Measurements from ENCODE around the gene BICC1. TPM values are rescaled to one million over a fixed set of nuclear protein-coding genes. Genes with fewer than 3 reads are reported as not detected.

Gene BICC1
- total RNA-seq, 2 donors from 2014 or later: 35.3 to 42.0 TPM

- H3K9me3 ChIP-seq: peaks cover 0 to 14% (median 0%) of the 10 kb centered on the region in 3 donors
- H3K4me3 ChIP-seq: no peak overlapping the region
- TF ChIP-seq CTCF (IDR thresholded peaks at IDR 0.05): no peak
- no peak for TF ChIP-seq POLR2A (IDR thresholded peaks at IDR 0.05)
- ATAC-seq: no peak
- no peak overlapping the region for H3K27ac ChIP-seq
- DNase-seq: no peak
- no peaks in the 10 kb centered on the region for H3K36me3 ChIP-seq (replicated peaks in 1 of 2; ENCODE audit: insufficient read depth in 1 of 2, low read depth in 2 of 2)
- intact Hi-C loops (cut with DNase I): no loop called here
- no peaks in the 10 kb centered on the region for H3K4me1 ChIP-seq
- H3K27me3 ChIP-seq: no peaks in the 10 kb centered on the region
These were observed 215.0 kb downstream of the BICC1 start for GRCh38 chr10:58727633-58728032.

- ATAC-seq (no peak), DNase-seq (no peak)
- no peak overlapping the region for H3K4me3 ChIP-seq
- no peaks in the 10 kb centered on the region for H3K36me3 ChIP-seq (replicated peaks in 1 of 2; ENCODE audit: insufficient read depth in 1 of 2, low read depth in 2 of 2)
- intact Hi-C loops (cut with DNase I): no loop called here
- no peak for TF ChIP-seq CTCF (IDR thresholded peaks at IDR 0.05)
- H3K9me3 ChIP-seq: peaks cover 0 to 14% (median 0%) of the 10 kb centered on the region in 3 donors
- H3K4me1 ChIP-seq: no peaks in the 10 kb centered on the region
- H3K27ac ChIP-seq: no peak overlapping the region
- H3K27me3 ChIP-seq: no peaks in the 10 kb centered on the region
- whole genome bisulfite sequencing, 2 donors: 89 to 91% methylated on average over 3 of the region's 3 CpGs
These were observed 218.6 kb downstream of the BICC1 start for GRCh38 chr10:58731276-58731675.

- Histone ChIP-seq H3K36me3 (replicated peaks in 1 of 2; ENCODE audit: insufficient read depth in 1 of 2, low read depth in 2 of 2) (no peaks in the 10 kb centered on the region), H3K4me1 (no peaks in the 10 kb centered on the region), H3K4me3 (no peak overlapping the region), H3K27ac (no peak overlapping the region), H3K27me3 (no peaks in the 10 kb centered on the region), H3K9me3 (peaks cover 0 to 14% (median 0%) of the 10 kb centered on the region in 3 donors)
- intact Hi-C loops (cut with DNase I): no loop called here
- no peak for TF ChIP-seq CTCF (IDR thresholded peaks at IDR 0.05)
- no peak for TF ChIP-seq POLR2A (IDR thresholded peaks at IDR 0.05)
- WGBS, 2 donors: 35 to 50% methylated on average over 1 of the region's 1 CpG
- DNase-seq: no peak
- no peak for ATAC-seq
These were observed 220.8 kb downstream of the BICC1 start for GRCh38 chr10:58733436-58733835.

GRCh38 chr10:58734116-58734515, 221.4 kb downstream of the BICC1 start:
- TF ChIP-seq CTCF (IDR thresholded peaks at IDR 0.05) (no peak), POLR2A (IDR thresholded peaks at IDR 0.05) (no peak)
- no peaks in the 10 kb centered on the region for H3K4me1 ChIP-seq
- no peaks in the 10 kb centered on the region for H3K36me3 ChIP-seq (replicated peaks in 1 of 2; ENCODE audit: insufficient read depth in 1 of 2, low read depth in 2 of 2)
- H3K27ac ChIP-seq: no peak overlapping the region
- H3K9me3 ChIP-seq: peaks cover 0 to 14% (median 0%) of the 10 kb centered on the region in 3 donors
- ATAC-seq (no peak), DNase-seq (no peak)
- 62 to 64% methylated on average over 5 of the region's 5 CpGs for WGBS, 2 donors
- intact Hi-C loops (cut with DNase I): no loop called here
- H3K27me3 ChIP-seq: no peaks in the 10 kb centered on the region
- H3K4me3 ChIP-seq: no peak overlapping the region

GRCh38 chr10:58734664-58735063, 222.0 kb downstream of the BICC1 start:
- ATAC-seq: no peak
- TF ChIP-seq POLR2A (IDR thresholded peaks at IDR 0.05): no peak
- TF ChIP-seq CTCF (IDR thresholded peaks at IDR 0.05): no peak
- no peak overlapping the region for H3K27ac ChIP-seq

More at GRCh38 chr10:58734664-58735063, 222.0 kb downstream of the BICC1 start:
- H3K4me1 ChIP-seq: no peaks in the 10 kb centered on the region
- intact Hi-C loops (cut with DNase I): no loop called here
- peaks cover 0 to 11% (median 0%) of the 10 kb centered on the region in 3 donors for H3K9me3 ChIP-seq
- H3K27me3 ChIP-seq: no peaks in the 10 kb centered on the region
- no peaks in the 10 kb centered on the region for H3K36me3 ChIP-seq (replicated peaks in 1 of 2; ENCODE audit: insufficient read depth in 1 of 2, low read depth in 2 of 2)
- no peak overlapping the region for H3K4me3 ChIP-seq
- no peak for DNase-seq
